ENCODE data around the gene SNED1. TPM values are rescaled to one million over a fixed set of nuclear protein-coding genes. Genes with fewer than 3 reads are reported as not detected.

Gene SNED1
- total and polyA plus RNA-seq, 2 experiments from 2014 or later, result 1.5 to 2.8 TPM

- TF ChIP-seq ZNF462 (CRISPR knock-in tag; IDR thresholded peaks at IDR 0.05), result no peak
- TF ChIP-seq JUNB (IDR thresholded peaks at IDR 0.05; ENCODE audit: unreplicated experiment), result no peak
Observed at GRCh38 chr2:241008711-241009121, 10.3 kb downstream of the SNED1 start (continued).

- Mint-ChIP-seq H3K9me3 (peaks cover 24% of the 10 kb centered on the region), H3K27me3 (ENCODE audit: insufficient read depth, low read depth, poor library complexity) (peaks cover 8% of the 10 kb centered on the region), H3K4me1 (peaks cover 23% of the 10 kb centered on the region), H3K4me3 (peak overlapping the region; percentile 6; the same call in 1 of the 3 replicates), H3K36me3 (ENCODE audit: low read depth) (peaks cover 15% of the 10 kb centered on the region), H3K27ac (peak overlapping the region; percentile 56; the same call in 1 of the 2 replicates)
- Histone ChIP-seq H2AFZ (peak overlapping the region; percentile 93; the same call in 1 of the 2 replicates), H3K27ac (ENCODE audit: low read depth) (no peak overlapping the region), H3K79me2 (replicated peaks; ENCODE audit: insufficient read depth) (no peaks in the 10 kb centered on the region), H3K4me2 (peak overlapping the region; percentile 83; the same call in 1 of the 2 replicates), H3K4me1 (ENCODE audit: insufficient read depth) (peaks cover 19% of the 10 kb centered on the region), H3K36me3 (ENCODE audit: insufficient read depth) (no peaks in the 10 kb centered on the region), H3K9me2 (ENCODE audit: insufficient read depth) (peaks cover 4% of the 10 kb centered on the region; the same call in 1 of the 2 replicates), H3F3A (replicated peaks; ENCODE audit: low read depth) (0 out of 2 replicates have a peak, but pooled peaks cover 4% of the 10 kb centered on the region), H3K4me3 (peak overlapping the region; percentile 55; the same call in 1 of the 2 replicates), H3K27me3 (ENCODE audit: insufficient read depth) (no peaks in the 10 kb centered on the region), H4K20me1 (replicated peaks; ENCODE audit: insufficient read depth) (no peaks in the 10 kb centered on the region)
- DNase-seq (ENCODE audit: low spot score) (no peak), ATAC-seq (no peak)
- TF ChIP-seq JUNB (IDR thresholded peaks at IDR 0.05; ENCODE audit: unreplicated experiment) (no peak), POLR2AphosphoS5 (IDR thresholded peaks at IDR 0.05; ENCODE audit: low read depth) (no peak), STAT1 (IDR thresholded peaks at IDR 0.05; ENCODE audit: unreplicated experiment) (no peak), EZH2phosphoT487 (IDR thresholded peaks at IDR 0.05; ENCODE audit: unreplicated experiment) (no peak), EZH2 (IDR thresholded peaks at IDR 0.05; ENCODE audit: low read depth, unreplicated experiment) (no peak), ZNF114 (CRISPR knock-in tag; IDR thresholded peaks at IDR 0.05) (no peak), CTCF (conservative IDR thresholded peaks at IDR 0.05; ENCODE audit: low read depth in 2 of 2) (no peak), ETS1 (IDR thresholded peaks at IDR 0.05) (no peak), NANOG (IDR thresholded peaks at IDR 0.05; ENCODE audit: borderline replicate concordance) (no peak), ZNF331 (CRISPR knock-in tag; IDR thresholded peaks at IDR 0.05; ENCODE audit: low read depth) (no peak), REST (IDR thresholded peaks at IDR 0.05; ENCODE audit: unreplicated experiment) (no peak), CREB1 (CRISPR knock-in tag; IDR thresholded peaks at IDR 0.05; ENCODE audit: low read depth) (no peak)
Observed at GRCh38 chr2:241009191-241009590, 10.8 kb downstream of the SNED1 start.

All from GM23338 (cell line).